Activated T-cell treated with anti-CD3 and anti-CD28 coated beads, Interleukin-2, amount 50 U/mL, for 24 hours (primary cell): Measurements from ENCODE around the gene PRKCZ.
A peak's percentile ranks its signal among the peaks of the same experiment; 100 is the strongest.

Experiments
- DNase-seq: peaks from one replicate; pipeline ENCODE4 v3.0.0-alpha.2; 2020
- H3K27ac Mint-ChIP-seq: 2 replicates; pipeline ENCODE4 v1.8.0; 2020; ENCODE audit warnings: mild to moderate bottlenecking, mixed read lengths
- H3K27me3 Mint-ChIP-seq: 2 replicates; pipeline ENCODE4 v1.8.0; 2020; ENCODE audit warnings: mixed read lengths
- H3K36me3 Mint-ChIP-seq: 2 replicates; pipeline ENCODE4 v1.8.0; 2020; ENCODE audit warnings: low read depth, mixed read lengths
- H3K4me1 Mint-ChIP-seq: 2 replicates; pipeline ENCODE4 v1.8.0; 2020; ENCODE audit warnings: low read depth, mixed read lengths
- H3K4me3 Mint-ChIP-seq: 2 replicates; pipeline ENCODE4 v1.8.0; 2020; ENCODE audit warnings: mild to moderate bottlenecking, moderate library complexity, mixed read lengths
- H3K9me3 Mint-ChIP-seq: 2 replicates; pipeline ENCODE4 v1.8.0; 2020; ENCODE audit warnings: mixed read lengths

PRKCZ gene

GRCh38 chr1:2151911-2152310 is 101.7 kb downstream of the PRKCZ start:
- H3K27me3 Mint-ChIP-seq: no peaks in the 10 kb centered on the region
- H3K27ac Mint-ChIP-seq: no peak overlapping the region
- peaks cover 22% of the 10 kb centered on the region for H3K4me1 Mint-ChIP-seq
- H3K9me3 Mint-ChIP-seq: peaks cover 6% of the 10 kb centered on the region
- peaks cover 18% of the 10 kb centered on the region for H3K36me3 Mint-ChIP-seq
- no peak overlapping the region for H3K4me3 Mint-ChIP-seq
- DNase-seq: no peak

GRCh38 chr1:2152954-2153353 is 102.7 kb downstream of the PRKCZ start:
- H3K4me3 Mint-ChIP-seq: no peak overlapping the region
- peak; percentile 52 for DNase-seq
- peaks cover 18% of the 10 kb centered on the region for H3K36me3 Mint-ChIP-seq
- peaks cover 22% of the 10 kb centered on the region for H3K4me1 Mint-ChIP-seq
- H3K9me3 Mint-ChIP-seq: peaks cover 6% of the 10 kb centered on the region
- H3K27ac Mint-ChIP-seq: no peak overlapping the region
- H3K27me3 Mint-ChIP-seq: no peaks in the 10 kb centered on the region

GRCh38 chr1:2154022-2154421 is 103.8 kb downstream of the PRKCZ start:
- peaks cover 24% of the 10 kb centered on the region for H3K36me3 Mint-ChIP-seq
- no peak overlapping the region for H3K4me3 Mint-ChIP-seq
- H3K4me1 Mint-ChIP-seq: peaks cover 22% of the 10 kb centered on the region
- H3K27ac Mint-ChIP-seq: no peak overlapping the region
- DNase-seq: no peak
- no peaks in the 10 kb centered on the region for H3K27me3 Mint-ChIP-seq
- peaks cover 6% of the 10 kb centered on the region for H3K9me3 Mint-ChIP-seq

GRCh38 chr1:2155147-2155598 is 105.0 kb downstream of the PRKCZ start:
- H3K27ac Mint-ChIP-seq: no peak overlapping the region
- peaks cover 32% of the 10 kb centered on the region for H3K36me3 Mint-ChIP-seq
- no peak overlapping the region for H3K4me3 Mint-ChIP-seq
- DNase-seq: no peak
- peaks cover 22% of the 10 kb centered on the region for H3K4me1 Mint-ChIP-seq
- no peaks in the 10 kb centered on the region for H3K27me3 Mint-ChIP-seq
- peaks cover 6% of the 10 kb centered on the region for H3K9me3 Mint-ChIP-seq

GRCh38 chr1:2155788-2156187 is 105.6 kb downstream of the PRKCZ start:
- Mint-ChIP-seq H3K4me3 (no peak overlapping the region), H3K36me3 (peaks cover 32% of the 10 kb centered on the region), H3K4me1 (peaks cover 22% of the 10 kb centered on the region), H3K9me3 (peaks cover 6% of the 10 kb centered on the region), H3K27ac (no peak overlapping the region), H3K27me3 (no peaks in the 10 kb centered on the region)
- DNase-seq: no peak

- Mint-ChIP-seq H3K27me3 (no peaks in the 10 kb centered on the region), H3K27ac (no peak overlapping the region), H3K4me1 (peaks cover 18% of the 10 kb centered on the region), H3K9me3 (peaks cover 6% of the 10 kb centered on the region), H3K4me3 (no peak overlapping the region), H3K36me3 (peaks cover 27% of the 10 kb centered on the region)
- no peak for DNase-seq
Measured at GRCh38 chr1:2156866-2157265, 106.7 kb downstream of the PRKCZ start.

- Mint-ChIP-seq H3K4me1 (peaks cover 17% of the 10 kb centered on the region), H3K4me3 (no peak overlapping the region), H3K27me3 (no peaks in the 10 kb centered on the region), H3K9me3 (peaks cover 6% of the 10 kb centered on the region), H3K36me3 (peaks cover 28% of the 10 kb centered on the region), H3K27ac (no peak overlapping the region)
- no peak for DNase-seq
Measured at GRCh38 chr1:2157856-2158255, 107.6 kb downstream of the PRKCZ start.

GRCh38 chr1:2158272-2158671 is 108.1 kb downstream of the PRKCZ start:
- peaks cover 6% of the 10 kb centered on the region for H3K9me3 Mint-ChIP-seq
- H3K4me3 Mint-ChIP-seq: no peak overlapping the region
- H3K36me3 Mint-ChIP-seq: peaks cover 32% of the 10 kb centered on the region
- H3K27me3 Mint-ChIP-seq: no peaks in the 10 kb centered on the region
- H3K4me1 Mint-ChIP-seq: peaks cover 15% of the 10 kb centered on the region
- DNase-seq: no peak
- H3K27ac Mint-ChIP-seq: no peak overlapping the region

- Mint-ChIP-seq H3K4me3 (no peak overlapping the region), H3K27me3 (no peaks in the 10 kb centered on the region), H3K4me1 (peaks cover 11% of the 10 kb centered on the region), H3K36me3 (peaks cover 36% of the 10 kb centered on the region), H3K9me3 (peaks cover 6% of the 10 kb centered on the region), H3K27ac (no peak overlapping the region)
- DNase-seq: no peak
Measured at GRCh38 chr1:2159124-2159523, 108.9 kb downstream of the PRKCZ start.

GRCh38 chr1:2160451-2161300 is 110.5 kb downstream of the PRKCZ start:
- H3K4me1 Mint-ChIP-seq: peaks cover 8% of the 10 kb centered on the region
- no peak for DNase-seq
- H3K27me3 Mint-ChIP-seq: no peaks in the 10 kb centered on the region
- no peak overlapping the region for H3K27ac Mint-ChIP-seq
- H3K36me3 Mint-ChIP-seq: peaks cover 33% of the 10 kb centered on the region
- H3K4me3 Mint-ChIP-seq: no peak overlapping the region
- no peaks in the 10 kb centered on the region for H3K9me3 Mint-ChIP-seq

- DNase-seq: no peak
- Mint-ChIP-seq H3K27me3 (no peaks in the 10 kb centered on the region), H3K4me3 (no peak overlapping the region), H3K27ac (no peak overlapping the region), H3K4me1 (peaks cover 8% of the 10 kb centered on the region), H3K36me3 (peaks cover 25% of the 10 kb centered on the region), H3K9me3 (no peaks in the 10 kb centered on the region)
Measured at GRCh38 chr1:2163205-2163604, 113.0 kb downstream of the PRKCZ start.

- peaks cover 14% of the 10 kb centered on the region for H3K36me3 Mint-ChIP-seq
- no peaks in the 10 kb centered on the region for H3K9me3 Mint-ChIP-seq
- H3K27ac Mint-ChIP-seq: no peak overlapping the region
- H3K4me3 Mint-ChIP-seq: no peak overlapping the region
- DNase-seq: no peak
- H3K4me1 Mint-ChIP-seq: peaks cover 8% of the 10 kb centered on the region
- H3K27me3 Mint-ChIP-seq: no peaks in the 10 kb centered on the region
Measured at GRCh38 chr1:2165646-2166045, 115.4 kb downstream of the PRKCZ start.

- Mint-ChIP-seq H3K4me3 (no peak overlapping the region), H3K36me3 (peaks cover 14% of the 10 kb centered on the region), H3K9me3 (no peaks in the 10 kb centered on the region), H3K27me3 (no peaks in the 10 kb centered on the region), H3K27ac (no peak overlapping the region), H3K4me1 (peaks cover 8% of the 10 kb centered on the region)
- DNase-seq: no peak
Measured at GRCh38 chr1:2166254-2166653, 116.0 kb downstream of the PRKCZ start.

GRCh38 chr1:2166695-2167094 is 116.5 kb downstream of the PRKCZ start:
- Mint-ChIP-seq H3K27ac (no peak overlapping the region), H3K36me3 (peaks cover 16% of the 10 kb centered on the region), H3K9me3 (no peaks in the 10 kb centered on the region), H3K4me1 (peaks cover 8% of the 10 kb centered on the region), H3K27me3 (no peaks in the 10 kb centered on the region), H3K4me3 (no peak overlapping the region)
- no peak for DNase-seq

- Mint-ChIP-seq H3K9me3 (no peaks in the 10 kb centered on the region), H3K4me1 (no peaks in the 10 kb centered on the region), H3K36me3 (peaks cover 20% of the 10 kb centered on the region), H3K27me3 (no peaks in the 10 kb centered on the region), H3K27ac (no peak overlapping the region), H3K4me3 (no peak overlapping the region)
- no peak for DNase-seq
Measured at GRCh38 chr1:2168090-2168489, 117.9 kb downstream of the PRKCZ start.
